Chondrocyte (in vitro differentiated cells): ENCODE data around the gene CNN2. TPM values are rescaled to one million over a fixed set of nuclear protein-coding genes. Genes with fewer than 3 reads are reported as not detected.

Source experiments
- DNase-seq: peaks from one replicate; pipeline ENCODE4 v3.0.0; 2021; ENCODE audit warnings: mixed read lengths, low spot score
- H3K27ac Mint-ChIP-seq: one replicate; pipeline ENCODE4 v1.8.0; 2021; ENCODE audit warnings: mild to moderate bottlenecking, moderate library complexity, mixed read lengths; ENCODE audit not compliant: unreplicated experiment
- H3K27me3 Mint-ChIP-seq: 2 replicates; pipeline ENCODE4 v1.8.0; 2021; ENCODE audit warnings: low read depth, mixed read lengths
- H3K36me3 Mint-ChIP-seq: 2 replicates; pipeline ENCODE4 v1.8.0; 2021; ENCODE audit warnings: low read depth, mixed read lengths
- H3K4me1 Mint-ChIP-seq: 2 replicates; pipeline ENCODE4 v1.8.0; 2021; ENCODE audit warnings: low read depth, mild to moderate bottlenecking, mixed read lengths
- H3K4me3 Mint-ChIP-seq: one replicate; pipeline ENCODE4 v1.8.0; 2021; ENCODE audit warnings: mild to moderate bottlenecking, moderate library complexity, mixed read lengths; ENCODE audit not compliant: unreplicated experiment
- H3K9me3 Mint-ChIP-seq: 2 replicates; pipeline ENCODE4 v1.8.0; 2021; ENCODE audit warnings: low read depth, mixed read lengths
- total RNA-seq: library from RNA; stranded (reverse); gene quantifications from 3 replicates; pipeline ENCODE4 v1.2.1, GENCODE V29; 2021
- TF ChIP-seq, protein P1 (sequence below): fragments of 200-600 bp; sonication (generic); IDR thresholded peaks from 2 replicates; pipeline ENCODE4 v1.5.0; 2021; ENCODE audit warnings: antibody characterized with exemption, mild to moderate bottlenecking, moderate library complexity

Gene CNN2
- total RNA-seq, 1 donor from 2014 or later: 363 TPM

GRCh38 chr19:1053176-1054101 is 27.0 kb downstream of the CNN2 start:
- Mint-ChIP-seq H3K4me3 (no peak overlapping the region), H3K4me1 (no peaks in the 10 kb centered on the region), H3K27ac (no peak overlapping the region), H3K9me3 (no peaks in the 10 kb centered on the region), H3K36me3 (no peaks in the 10 kb centered on the region), H3K27me3 (no peaks in the 10 kb centered on the region)
- TF ChIP-seq, protein P1, sequence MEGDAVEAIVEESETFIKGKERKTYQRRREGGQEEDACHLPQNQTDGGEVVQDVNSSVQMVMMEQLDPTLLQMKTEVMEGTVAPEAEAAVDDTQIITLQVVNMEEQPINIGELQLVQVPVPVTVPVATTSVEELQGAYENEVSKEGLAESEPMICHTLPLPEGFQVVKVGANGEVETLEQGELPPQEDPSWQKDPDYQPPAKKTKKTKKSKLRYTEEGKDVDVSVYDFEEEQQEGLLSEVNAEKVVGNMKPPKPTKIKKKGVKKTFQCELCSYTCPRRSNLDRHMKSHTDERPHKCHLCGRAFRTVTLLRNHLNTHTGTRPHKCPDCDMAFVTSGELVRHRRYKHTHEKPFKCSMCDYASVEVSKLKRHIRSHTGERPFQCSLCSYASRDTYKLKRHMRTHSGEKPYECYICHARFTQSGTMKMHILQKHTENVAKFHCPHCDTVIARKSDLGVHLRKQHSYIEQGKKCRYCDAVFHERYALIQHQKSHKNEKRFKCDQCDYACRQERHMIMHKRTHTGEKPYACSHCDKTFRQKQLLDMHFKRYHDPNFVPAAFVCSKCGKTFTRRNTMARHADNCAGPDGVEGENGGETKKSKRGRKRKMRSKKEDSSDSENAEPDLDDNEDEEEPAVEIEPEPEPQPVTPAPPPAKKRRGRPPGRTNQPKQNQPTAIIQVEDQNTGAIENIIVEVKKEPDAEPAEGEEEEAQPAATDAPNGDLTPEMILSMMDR: no peak
- no peak for DNase-seq

DNA sequence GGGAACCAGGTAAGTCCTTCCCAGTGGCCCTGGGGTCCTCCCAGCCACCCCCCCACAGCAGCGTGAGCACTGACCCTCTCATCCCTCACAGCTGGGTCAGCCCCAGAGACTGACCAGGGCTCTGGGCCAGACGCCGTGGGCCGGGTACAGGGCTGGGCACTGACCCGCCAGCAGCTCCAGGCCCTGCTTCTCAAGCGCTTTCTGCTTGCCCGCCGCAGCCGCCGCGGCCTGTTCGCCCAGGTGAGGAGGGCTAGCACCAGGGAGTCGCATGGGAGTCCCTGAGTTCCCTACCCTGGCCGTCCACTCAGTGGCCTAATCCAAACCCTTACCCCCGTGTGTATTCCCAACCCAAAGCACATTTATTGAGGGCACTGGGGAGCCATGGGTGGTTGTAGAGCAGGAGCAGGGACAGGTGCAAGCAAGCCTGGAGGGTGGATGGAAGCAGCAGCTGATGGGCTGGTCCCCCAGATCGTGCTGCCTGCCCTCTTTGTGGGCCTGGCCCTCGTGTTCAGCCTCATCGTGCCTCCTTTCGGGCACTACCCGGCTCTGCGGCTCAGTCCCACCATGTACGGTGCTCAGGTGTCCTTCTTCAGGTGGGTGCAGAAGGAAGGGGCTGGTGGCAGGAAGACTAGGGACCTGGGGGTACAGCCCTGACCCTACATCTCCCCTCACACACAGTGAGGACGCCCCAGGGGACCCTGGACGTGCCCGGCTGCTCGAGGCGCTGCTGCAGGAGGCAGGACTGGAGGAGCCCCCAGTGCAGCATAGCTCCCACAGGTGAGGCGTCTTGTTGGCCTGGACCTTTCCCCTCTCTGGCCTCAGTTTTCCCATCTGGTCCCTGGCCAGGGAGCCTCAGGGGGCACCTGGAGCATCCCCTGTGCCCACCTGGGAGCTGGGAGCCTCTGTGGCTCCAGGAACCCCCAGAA is 28.0 kb downstream of the CNN2 start:
- Mint-ChIP-seq H3K4me3 (no peak overlapping the region), H3K27ac (no peak overlapping the region), H3K36me3 (no peaks in the 10 kb centered on the region), H3K27me3 (no peaks in the 10 kb centered on the region), H3K9me3 (no peaks in the 10 kb centered on the region), H3K4me1 (no peaks in the 10 kb centered on the region)
- TF ChIP-seq, protein P1: no peak
- DNase-seq: no peak

DNA sequence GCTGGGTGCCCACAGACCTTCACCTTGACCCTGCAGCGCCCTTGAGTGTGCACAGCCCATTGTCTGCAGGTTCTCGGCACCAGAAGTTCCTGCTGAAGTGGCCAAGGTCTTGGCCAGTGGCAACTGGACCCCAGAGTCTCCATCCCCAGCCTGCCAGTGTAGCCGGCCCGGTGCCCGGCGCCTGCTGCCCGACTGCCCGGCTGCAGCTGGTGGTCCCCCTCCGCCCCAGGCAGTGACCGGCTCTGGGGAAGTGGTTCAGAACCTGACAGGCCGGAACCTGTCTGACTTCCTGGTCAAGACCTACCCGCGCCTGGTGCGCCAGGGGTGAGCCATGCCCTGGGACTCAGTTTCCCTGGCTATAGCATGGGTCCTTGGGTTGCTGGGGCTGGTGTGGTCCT is 28.6 kb downstream of the CNN2 start:
- Mint-ChIP-seq H3K27me3 (no peaks in the 10 kb centered on the region), H3K27ac (no peak overlapping the region), H3K4me3 (no peak overlapping the region), H3K36me3 (no peaks in the 10 kb centered on the region), H3K4me1 (no peaks in the 10 kb centered on the region), H3K9me3 (no peaks in the 10 kb centered on the region)
- TF ChIP-seq, protein P1: no peak
- no peak for DNase-seq

GRCh38 chr19:1055886-1056620 is 29.6 kb downstream of the CNN2 start:
- Mint-ChIP-seq H3K27me3 (no peaks in the 10 kb centered on the region), H3K27ac (no peak overlapping the region), H3K9me3 (no peaks in the 10 kb centered on the region), H3K4me1 (no peaks in the 10 kb centered on the region), H3K36me3 (no peaks in the 10 kb centered on the region), H3K4me3 (no peak overlapping the region)
- TF ChIP-seq, protein P1: no peak
- no peak for DNase-seq
